ENCODE data around the gene CDH22. TPM values are rescaled to one million over a fixed set of nuclear protein-coding genes. Genes with fewer than 3 reads are reported as not detected.

Gene CDH22
- total RNA-seq, 1 experiment from 2014 or later: 6.4 TPM

- Histone ChIP-seq H3K79me2 (ENCODE audit: low read length) (peaks cover 64% of the 10 kb centered on the region), H2AFZ (ENCODE audit: low read length) (no peak overlapping the region), H3K9ac (ENCODE audit: low read length) (no peak overlapping the region), H3K4me1 (ENCODE audit: low read length) (peaks cover 53% of the 10 kb centered on the region), H3K36me3 (ENCODE audit: insufficient read depth, low read length) (no peaks in the 10 kb centered on the region), H3K4me3 (ENCODE audit: low read length) (no peak overlapping the region), H3K27me3 (ENCODE audit: low read length) (no peaks in the 10 kb centered on the region), H4K20me1 (ENCODE audit: insufficient read depth, low read depth, low read length) (peaks cover 16% of the 10 kb centered on the region), H3K4me2 (ENCODE audit: low read depth, low read length, poor library complexity, severe bottlenecking) (peak overlapping the region; percentile 3), H3K9me2 (replicated peaks; ENCODE audit: insufficient read depth, low read length) (no peaks in the 10 kb centered on the region), H3K27ac (ENCODE audit: low read length) (no peak overlapping the region), H3K9me3 (ENCODE audit: low read length) (no peaks in the 10 kb centered on the region)
- peak; percentile 69 for DNase-seq
These were observed 4.9 kb downstream of the CDH22 start for GRCh38 chr20:46303176-46303956.

DNA sequence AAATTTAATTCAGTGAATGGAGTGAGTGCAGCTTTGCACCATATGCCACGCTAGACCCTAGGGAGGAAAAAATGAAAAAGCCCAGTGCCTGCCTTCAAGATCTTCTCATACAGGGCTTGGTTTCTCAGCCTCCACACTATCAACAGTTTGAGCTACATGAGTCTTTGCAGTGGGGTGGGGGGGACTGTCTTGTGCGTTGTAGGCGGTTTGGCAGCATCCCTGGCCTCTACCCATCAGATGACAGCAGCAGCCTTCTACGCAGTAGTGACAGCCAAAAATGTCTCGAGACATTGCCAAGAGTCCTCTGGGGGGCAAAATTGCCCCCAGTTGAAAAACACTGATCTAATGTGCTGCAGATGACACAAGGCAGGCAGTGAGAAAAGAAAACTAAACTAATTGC lies 6.2 kb downstream of the CDH22 start:
- no peak overlapping the region for H3K27ac ChIP-seq (ENCODE audit: low read length)
- H3K9ac ChIP-seq (ENCODE audit: low read length): no peak overlapping the region
- peaks cover 49% of the 10 kb centered on the region for H3K4me1 ChIP-seq (ENCODE audit: low read length)
- no peaks in the 10 kb centered on the region for H3K9me3 ChIP-seq (ENCODE audit: low read length)
- H3K4me2 ChIP-seq (ENCODE audit: low read depth, low read length, poor library complexity, severe bottlenecking): no peak overlapping the region
- H4K20me1 ChIP-seq (ENCODE audit: insufficient read depth, low read depth, low read length): peaks cover 16% of the 10 kb centered on the region
- no peaks in the 10 kb centered on the region for H3K27me3 ChIP-seq (ENCODE audit: low read length)
- peaks cover 64% of the 10 kb centered on the region for H3K79me2 ChIP-seq (ENCODE audit: low read length)
- no peak overlapping the region for H3K4me3 ChIP-seq (ENCODE audit: low read length)
- H2AFZ ChIP-seq (ENCODE audit: low read length): no peak overlapping the region
- no peaks in the 10 kb centered on the region for H3K36me3 ChIP-seq (ENCODE audit: insufficient read depth, low read length)
- no peaks in the 10 kb centered on the region for H3K9me2 ChIP-seq (replicated peaks; ENCODE audit: insufficient read depth, low read length)
- DNase-seq: no peak

- H3K9me2 ChIP-seq (replicated peaks; ENCODE audit: insufficient read depth, low read length): no peaks in the 10 kb centered on the region
- no peak overlapping the region for H3K9ac ChIP-seq (ENCODE audit: low read length)
- H3K27me3 ChIP-seq (ENCODE audit: low read length): no peaks in the 10 kb centered on the region
These were observed 8.0 kb downstream of the CDH22 start for GRCh38 chr20:46300281-46300680.

DNA sequence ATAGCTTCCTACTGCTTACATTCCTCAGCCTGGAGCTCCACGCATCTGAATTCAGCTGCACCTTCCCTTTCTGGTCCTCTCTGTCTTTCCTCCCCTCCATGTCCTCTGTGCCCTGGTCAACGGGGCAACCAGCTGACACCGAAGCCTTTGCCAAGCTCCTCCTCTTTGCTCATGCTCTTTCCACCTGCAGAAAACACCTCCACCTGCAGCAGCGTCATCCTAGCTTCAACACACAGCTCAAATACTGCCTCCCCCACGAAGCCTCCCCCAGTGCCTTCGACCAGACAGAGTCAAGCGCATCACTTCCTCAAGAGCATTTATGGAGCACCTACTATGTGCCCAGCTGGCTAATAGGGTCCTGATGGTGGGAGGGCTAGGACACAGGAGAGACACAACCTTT lies 9.2 kb downstream of the CDH22 start:
- no peak overlapping the region for H3K27ac ChIP-seq (ENCODE audit: low read length)
- H3K9me3 ChIP-seq (ENCODE audit: low read length): no peaks in the 10 kb centered on the region
- peaks cover 23% of the 10 kb centered on the region for H4K20me1 ChIP-seq (ENCODE audit: insufficient read depth, low read depth, low read length)
- H3K9ac ChIP-seq (ENCODE audit: low read length): no peak overlapping the region
- no peaks in the 10 kb centered on the region for H3K9me2 ChIP-seq (replicated peaks; ENCODE audit: insufficient read depth, low read length)
- H3K4me1 ChIP-seq (ENCODE audit: low read length): peaks cover 33% of the 10 kb centered on the region
- H3K27me3 ChIP-seq (ENCODE audit: low read length): no peaks in the 10 kb centered on the region
- H3K4me2 ChIP-seq (ENCODE audit: low read depth, low read length, poor library complexity, severe bottlenecking): no peak overlapping the region
- peak; percentile 37 for DNase-seq
- no peaks in the 10 kb centered on the region for H3K36me3 ChIP-seq (ENCODE audit: insufficient read depth, low read length)
- no peak overlapping the region for H3K4me3 ChIP-seq (ENCODE audit: low read length)
- peaks cover 46% of the 10 kb centered on the region for H3K79me2 ChIP-seq (ENCODE audit: low read length)
- no peak overlapping the region for H2AFZ ChIP-seq (ENCODE audit: low read length)

More at GRCh38 chr20:46300281-46300680, 8.0 kb downstream of the CDH22 start:
- H3K9me3 ChIP-seq (ENCODE audit: low read length): no peaks in the 10 kb centered on the region
- H3K4me3 ChIP-seq (ENCODE audit: low read length): no peak overlapping the region
- peaks cover 19% of the 10 kb centered on the region for H4K20me1 ChIP-seq (ENCODE audit: insufficient read depth, low read depth, low read length)
- H3K79me2 ChIP-seq (ENCODE audit: low read length): peaks cover 56% of the 10 kb centered on the region
- peaks cover 36% of the 10 kb centered on the region for H3K4me1 ChIP-seq (ENCODE audit: low read length)
- no peaks in the 10 kb centered on the region for H3K36me3 ChIP-seq (ENCODE audit: insufficient read depth, low read length)
- H2AFZ ChIP-seq (ENCODE audit: low read length): no peak overlapping the region
- no peak overlapping the region for H3K4me2 ChIP-seq (ENCODE audit: low read depth, low read length, poor library complexity, severe bottlenecking)
- no peak overlapping the region for H3K27ac ChIP-seq (ENCODE audit: low read length)
- no peak for DNase-seq

DNA sequence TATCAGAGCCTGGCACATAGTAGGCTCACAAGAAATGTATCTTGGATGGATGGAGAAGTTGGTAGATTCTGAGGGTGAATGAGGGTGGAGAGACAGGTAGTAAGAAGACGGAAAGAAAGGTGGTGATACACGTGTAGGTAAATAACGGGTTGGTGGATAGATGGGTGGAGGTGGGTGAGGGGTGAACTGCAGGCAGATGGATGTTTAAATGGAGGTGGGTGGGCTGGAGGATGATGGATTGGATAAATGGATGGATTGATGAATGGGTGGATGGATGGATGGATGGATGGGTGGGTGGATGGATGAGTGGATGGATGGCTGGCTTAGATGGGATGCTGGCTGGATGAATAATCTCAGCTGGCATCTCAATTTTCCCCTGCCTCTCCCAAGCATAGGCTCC lies 9.9 kb downstream of the CDH22 start:
- H4K20me1 ChIP-seq (ENCODE audit: insufficient read depth, low read depth, low read length): peaks cover 26% of the 10 kb centered on the region
- no peak overlapping the region for H3K27ac ChIP-seq (ENCODE audit: low read length)
- H3K79me2 ChIP-seq (ENCODE audit: low read length): peaks cover 41% of the 10 kb centered on the region
- no peaks in the 10 kb centered on the region for H3K36me3 ChIP-seq (ENCODE audit: insufficient read depth, low read length)
- H3K4me3 ChIP-seq (ENCODE audit: low read length): no peak overlapping the region
- no peak for DNase-seq
- H3K27me3 ChIP-seq (ENCODE audit: low read length): no peaks in the 10 kb centered on the region
- no peak overlapping the region for H3K4me2 ChIP-seq (ENCODE audit: low read depth, low read length, poor library complexity, severe bottlenecking)
- H3K9me3 ChIP-seq (ENCODE audit: low read length): no peaks in the 10 kb centered on the region
- no peak overlapping the region for H2AFZ ChIP-seq (ENCODE audit: low read length)
- H3K9me2 ChIP-seq (replicated peaks; ENCODE audit: insufficient read depth, low read length): no peaks in the 10 kb centered on the region
- H3K9ac ChIP-seq (ENCODE audit: low read length): no peak overlapping the region
- peaks cover 26% of the 10 kb centered on the region for H3K4me1 ChIP-seq (ENCODE audit: low read length)

DNA sequence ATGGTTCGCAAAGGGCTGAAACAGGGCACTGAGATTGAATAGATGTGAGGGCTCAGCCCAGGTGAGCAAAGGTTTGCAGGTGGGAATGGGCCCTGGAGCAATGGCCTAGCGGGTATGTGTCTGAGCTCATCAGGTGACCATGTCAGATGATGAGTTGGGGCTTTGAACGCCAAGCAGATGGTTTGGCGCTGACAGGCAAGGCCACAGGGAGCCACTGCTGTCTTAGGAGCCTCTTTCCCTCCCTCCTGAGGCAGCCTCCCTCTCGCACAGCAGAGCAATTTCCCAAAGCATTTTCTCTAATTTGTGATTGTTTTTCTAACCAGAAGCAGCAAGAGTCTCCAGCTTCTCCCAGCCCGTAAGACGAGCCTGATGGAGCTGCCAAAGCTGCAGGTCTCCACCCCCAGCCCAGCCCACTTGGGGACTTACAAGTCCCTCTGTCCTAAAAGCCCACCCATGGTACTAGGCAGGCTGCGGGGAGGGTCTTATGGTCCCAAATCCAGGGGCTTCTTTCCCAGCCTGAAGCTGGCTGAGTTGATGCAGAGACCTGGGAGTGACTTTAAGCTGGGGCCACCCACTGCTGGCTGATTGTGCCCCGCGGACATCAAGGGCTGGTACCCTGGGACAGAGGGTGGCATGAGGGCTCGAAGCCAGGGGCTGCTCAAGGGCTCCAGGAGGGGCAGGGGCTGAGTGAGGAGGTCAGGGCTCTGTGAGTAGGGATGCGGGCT lies 11.6 kb downstream of the CDH22 start:
- peaks cover 22% of the 10 kb centered on the region for H4K20me1 ChIP-seq (ENCODE audit: insufficient read depth, low read depth, low read length)
- no peaks in the 10 kb centered on the region for H3K27me3 ChIP-seq (ENCODE audit: low read length)

DNA sequence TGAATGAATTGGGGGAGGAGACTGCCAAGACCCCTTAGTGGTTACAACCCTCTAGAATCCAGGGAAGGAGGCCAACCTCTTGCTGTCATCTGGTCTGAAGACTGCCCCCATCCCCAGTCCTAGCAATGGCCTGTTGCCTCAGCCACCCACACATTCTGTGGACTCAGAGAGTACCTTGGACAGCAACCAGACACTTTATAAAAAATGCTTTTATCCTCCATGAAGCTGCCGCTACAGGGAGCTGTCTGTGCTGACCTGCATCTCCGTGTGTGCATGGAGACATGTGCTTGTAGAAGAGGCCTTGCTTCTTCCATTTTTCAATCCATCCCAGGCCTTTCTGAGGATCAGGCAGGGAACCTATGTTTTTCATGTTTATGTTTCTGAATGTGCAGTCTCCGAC lies 15.2 kb downstream of the CDH22 start:
- peaks cover 20% of the 10 kb centered on the region; the same call in 1 of the 2 replicates for H4K20me1 ChIP-seq (ENCODE audit: insufficient read depth, low read depth, low read length)
- no peak overlapping the region for H3K4me3 ChIP-seq (ENCODE audit: low read length)
- H3K79me2 ChIP-seq (ENCODE audit: low read length): peaks cover 24% of the 10 kb centered on the region
- H3K27me3 ChIP-seq (ENCODE audit: low read length): no peaks in the 10 kb centered on the region
- no peaks in the 10 kb centered on the region for H3K9me2 ChIP-seq (replicated peaks; ENCODE audit: insufficient read depth, low read length)
- H2AFZ ChIP-seq (ENCODE audit: low read length): no peak overlapping the region
- H3K27ac ChIP-seq (ENCODE audit: low read length): no peak overlapping the region
- peak; percentile 85 for DNase-seq
- peaks cover 14% of the 10 kb centered on the region; the same call in 1 of the 2 replicates for H3K4me1 ChIP-seq (ENCODE audit: low read length)
- no peak overlapping the region for H3K9ac ChIP-seq (ENCODE audit: low read length)
- no peak overlapping the region for H3K4me2 ChIP-seq (ENCODE audit: low read depth, low read length, poor library complexity, severe bottlenecking)
- no peaks in the 10 kb centered on the region for H3K36me3 ChIP-seq (ENCODE audit: insufficient read depth, low read length)
- no peaks in the 10 kb centered on the region for H3K9me3 ChIP-seq (ENCODE audit: low read length)

More for the DNA sequence above, 11.6 kb downstream of the CDH22 start:
- Histone ChIP-seq H2AFZ (ENCODE audit: low read length) (no peak overlapping the region), H3K4me2 (ENCODE audit: low read depth, low read length, poor library complexity, severe bottlenecking) (no peak overlapping the region), H3K27ac (ENCODE audit: low read length) (no peak overlapping the region), H3K36me3 (ENCODE audit: insufficient read depth, low read length) (no peaks in the 10 kb centered on the region), H3K79me2 (ENCODE audit: low read length) (peaks cover 28% of the 10 kb centered on the region), H3K4me1 (ENCODE audit: low read length) (peaks cover 14% of the 10 kb centered on the region; the same call in 1 of the 2 replicates), H3K9ac (ENCODE audit: low read length) (no peak overlapping the region), H3K9me2 (replicated peaks; ENCODE audit: insufficient read depth, low read length) (no peaks in the 10 kb centered on the region), H3K4me3 (ENCODE audit: low read length) (no peak overlapping the region), H3K9me3 (ENCODE audit: low read length) (no peaks in the 10 kb centered on the region)
- DNase-seq: no peak

DNA sequence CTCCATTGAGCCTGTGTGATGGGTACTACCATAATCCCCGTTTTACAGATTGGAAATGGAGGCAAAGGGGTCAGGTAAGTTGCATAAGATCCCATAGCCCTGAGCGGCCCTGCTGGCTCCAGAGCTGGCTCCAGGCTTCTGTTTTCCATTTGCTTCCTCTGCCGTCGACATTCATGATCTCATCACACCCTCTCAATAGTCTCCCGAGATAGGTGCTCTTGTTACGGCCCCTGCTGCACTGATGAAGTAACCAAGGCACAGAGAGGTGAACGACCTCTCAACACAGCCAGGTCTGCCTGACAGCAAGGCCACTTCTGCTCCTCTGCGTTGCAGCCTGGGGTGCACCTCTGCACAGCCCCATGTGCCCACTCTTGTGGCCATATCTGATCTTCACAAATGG lies 16.9 kb downstream of the CDH22 start:
- no peaks in the 10 kb centered on the region for H3K27me3 ChIP-seq (ENCODE audit: low read length)
- no peak for DNase-seq

More for the DNA sequence above, 16.9 kb downstream of the CDH22 start:
- H3K9me2 ChIP-seq (replicated peaks; ENCODE audit: insufficient read depth, low read length): no peaks in the 10 kb centered on the region
- H3K79me2 ChIP-seq (ENCODE audit: low read length): peaks cover 30% of the 10 kb centered on the region
- H3K9me3 ChIP-seq (ENCODE audit: low read length): no peaks in the 10 kb centered on the region
- H2AFZ ChIP-seq (ENCODE audit: low read length): no peak overlapping the region
- no peak overlapping the region for H3K4me2 ChIP-seq (ENCODE audit: low read depth, low read length, poor library complexity, severe bottlenecking)
- H4K20me1 ChIP-seq (ENCODE audit: insufficient read depth, low read depth, low read length): peaks cover 20% of the 10 kb centered on the region; the same call in 1 of the 2 replicates
- no peaks in the 10 kb centered on the region for H3K36me3 ChIP-seq (ENCODE audit: insufficient read depth, low read length)
- no peak overlapping the region for H3K4me3 ChIP-seq (ENCODE audit: low read length)
- H3K27ac ChIP-seq (ENCODE audit: low read length): no peak overlapping the region
- peaks cover 11% of the 10 kb centered on the region; the same call in 1 of the 2 replicates for H3K4me1 ChIP-seq (ENCODE audit: low read length)
- H3K9ac ChIP-seq (ENCODE audit: low read length): no peak overlapping the region

Data from Karpas-422 (cell line).